Stimulated activated CD4-positive, alpha-beta T cell treated with anti-CD3 and anti-CD28 coated beads, Interleukin-12 subunit alpha, Interleukin-12 subunit beta, amount 100 ng/mL, for 24 hours (primary cell): ENCODE results near the gene EFCAB10.

Experiments
- DNase-seq, 2 experiments: peaks; one replicate each; pipeline ENCODE4 v3.0.0-alpha.2; 2020; ENCODE audit warnings: low read depth in 2 of 2

EFCAB10 gene

GRCh38 chr7:105581066-105581811, at the start of gene EFCAB10:
Gene EFCAB10, minus strand, starts transcription at chr7:105581493. Its CDS starts 30 bp downstream, at chr7:105581463.
- peak in 1 of 2 experiments; percentile 52 for DNase-seq

DNA sequence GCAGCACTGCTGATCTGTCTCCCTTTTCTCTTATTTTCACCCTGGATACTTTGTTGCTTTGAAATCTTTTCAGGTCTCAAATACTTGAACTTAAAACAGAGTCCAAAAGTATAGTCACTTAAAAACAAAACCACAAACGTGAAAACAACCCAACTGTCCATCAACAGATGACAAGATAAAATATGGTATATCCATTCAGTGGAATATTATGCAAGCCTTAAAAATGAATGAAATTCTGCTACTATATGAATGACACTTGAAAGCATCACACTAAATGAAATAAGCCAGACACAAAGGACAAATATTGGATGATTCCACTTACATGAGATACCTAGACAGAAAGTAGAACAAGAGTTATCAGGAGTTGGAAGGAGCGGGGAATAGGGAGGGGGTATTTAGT, 44.7 kb upstream of the EFCAB10 start:
- no peak for DNase-seq

- no peak for DNase-seq
These were observed 42.6 kb upstream of the EFCAB10 start for GRCh38 chr7:105623906-105624305.

DNA sequence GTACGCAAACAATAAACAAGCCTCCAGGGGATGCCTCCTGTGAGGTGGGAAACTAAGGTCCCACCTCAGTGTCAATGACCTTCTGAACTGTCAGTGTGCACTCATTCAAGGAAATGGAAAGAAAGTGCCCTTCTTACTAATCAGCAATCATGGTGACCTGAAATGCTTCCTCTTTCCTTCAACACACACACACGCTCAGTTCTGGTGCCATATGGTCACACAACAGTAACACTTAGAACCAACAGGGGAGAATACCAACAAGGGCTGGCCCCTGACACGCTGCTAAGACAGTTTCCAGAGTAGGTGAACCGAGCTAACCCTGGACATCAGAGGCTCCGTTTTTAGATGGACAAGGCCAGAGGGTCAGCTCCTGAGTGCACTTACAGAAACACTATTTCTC, 42.1 kb upstream of the EFCAB10 start:
- no peak for DNase-seq

DNA sequence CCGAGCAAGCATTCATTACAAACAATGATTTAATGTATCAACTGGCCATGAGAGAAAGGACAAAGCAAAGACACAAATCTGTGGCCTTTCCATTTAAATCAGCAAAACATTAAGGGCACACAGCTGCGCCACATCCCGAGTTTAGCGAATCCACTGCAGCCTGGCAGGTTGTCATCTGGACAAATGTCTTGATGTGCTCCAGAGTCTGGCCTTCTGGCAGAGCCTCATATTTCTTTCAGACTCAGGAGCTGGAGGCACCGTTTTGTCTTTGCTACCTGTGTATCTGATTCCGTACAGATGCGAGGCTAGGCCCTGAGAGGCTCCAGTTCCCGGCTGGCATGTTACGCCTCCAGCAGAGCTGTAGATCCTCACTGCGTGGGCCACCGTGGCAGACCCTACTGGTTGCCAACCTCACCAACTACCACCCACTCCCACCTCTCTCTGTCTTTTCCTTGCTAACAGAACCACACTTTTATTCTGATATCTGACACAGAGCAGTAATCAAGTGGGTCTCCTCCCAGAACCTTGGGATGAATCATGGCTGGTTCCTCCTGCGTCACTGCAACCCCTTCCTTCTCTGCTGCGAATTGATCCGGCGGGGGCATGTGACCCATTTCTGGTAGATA, 40.9 kb upstream of the EFCAB10 start:
- no peak for DNase-seq

DNA sequence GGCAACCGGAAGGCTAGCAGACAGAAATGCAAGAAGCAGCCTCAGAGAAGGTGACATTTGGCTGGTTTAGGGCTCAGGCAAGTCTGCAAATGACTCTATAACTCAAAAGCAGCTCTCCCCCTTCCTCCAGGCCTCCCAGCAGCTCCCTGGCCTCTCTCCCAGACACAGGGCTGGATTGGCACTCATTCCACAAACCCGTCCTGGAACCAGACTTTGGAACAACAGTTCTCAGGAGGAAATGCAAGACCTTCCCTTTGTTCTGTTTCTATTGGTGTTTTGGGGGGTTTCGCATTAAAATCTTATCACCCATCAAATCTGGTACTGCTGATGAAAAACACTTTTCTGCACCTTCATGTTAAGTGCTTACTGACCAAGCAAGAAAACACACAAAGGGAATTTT, 40.3 kb upstream of the EFCAB10 start:
- no peak for DNase-seq

DNA sequence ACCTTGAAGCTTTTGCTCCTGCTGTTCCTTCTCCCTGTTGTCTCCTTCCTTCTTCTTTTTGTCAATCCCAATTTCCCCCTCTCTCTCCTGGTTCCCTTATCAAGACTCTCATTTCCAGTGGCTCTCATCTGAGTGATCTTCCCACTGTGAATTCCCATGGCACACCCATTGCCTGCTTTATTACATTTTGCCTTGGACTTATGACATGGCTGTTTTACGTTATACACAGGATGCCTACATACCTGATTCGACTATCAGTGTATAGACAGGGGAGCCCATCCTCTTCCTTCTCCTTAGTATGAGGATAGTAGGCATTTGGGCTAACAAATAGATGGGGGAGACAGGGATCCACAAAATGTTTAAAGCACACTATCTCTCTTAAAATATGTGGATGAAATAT, 39.9 kb upstream of the EFCAB10 start:
- no peak for DNase-seq

GRCh38 chr7:105619590-105619989, 38.3 kb upstream of the EFCAB10 start:
- no peak for DNase-seq

DNA sequence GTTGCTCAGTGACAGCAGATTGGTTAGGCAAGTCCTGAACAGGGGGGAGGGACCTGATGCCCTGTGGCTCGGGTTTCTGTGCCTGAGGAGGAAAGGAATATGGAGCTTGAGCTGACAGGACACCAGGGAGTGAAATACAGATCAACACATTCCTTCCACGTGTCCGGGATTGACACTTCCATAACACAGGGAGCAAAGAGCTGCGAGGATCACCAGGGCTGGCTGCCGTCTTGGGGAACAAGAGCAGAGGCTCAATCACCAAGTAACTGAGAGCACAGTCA, 36.7 kb upstream of the EFCAB10 start:
- DNase-seq, result no peak

- no peak for DNase-seq
These were observed 36.2 kb upstream of the EFCAB10 start for GRCh38 chr7:105617280-105618015.

- no peak for DNase-seq
These were observed 33.1 kb upstream of the EFCAB10 start for GRCh38 chr7:105614341-105614840.

DNA sequence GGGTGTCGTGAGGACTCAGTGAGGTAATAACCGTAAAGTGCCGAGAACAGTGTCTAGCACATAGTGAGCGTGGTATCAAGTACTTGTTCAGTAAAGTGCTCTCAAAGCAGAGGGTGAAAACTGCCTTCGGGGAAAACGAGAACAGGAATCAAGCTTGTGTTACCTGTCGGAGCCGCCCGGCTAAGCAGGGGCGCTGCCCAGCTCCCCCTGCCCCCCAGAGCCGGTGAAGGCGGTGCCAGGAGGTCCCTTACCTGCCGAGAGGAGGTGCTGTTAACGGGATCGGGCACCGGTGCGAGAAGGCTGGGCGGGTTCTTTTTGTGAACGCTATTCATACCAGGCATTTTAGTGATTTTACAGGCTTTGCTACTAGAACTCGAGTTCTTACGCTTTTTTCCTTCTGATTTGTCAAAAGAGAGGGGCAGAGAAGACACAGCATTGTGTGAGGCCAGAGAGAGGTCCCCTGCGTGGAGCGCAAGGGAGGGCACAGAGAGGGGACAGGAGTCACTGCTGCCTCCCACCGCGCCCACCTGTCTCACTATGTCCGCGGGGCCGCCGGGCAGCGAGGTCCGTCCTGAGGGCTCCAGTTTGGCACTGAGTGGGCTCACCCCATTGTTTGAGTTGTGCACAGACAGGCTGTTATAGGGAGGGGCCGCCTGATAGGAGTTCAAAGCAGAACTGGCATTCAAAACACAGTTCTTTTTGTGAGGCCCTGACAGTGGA, 32.5 kb upstream of the EFCAB10 start:
- no peak for DNase-seq

DNA sequence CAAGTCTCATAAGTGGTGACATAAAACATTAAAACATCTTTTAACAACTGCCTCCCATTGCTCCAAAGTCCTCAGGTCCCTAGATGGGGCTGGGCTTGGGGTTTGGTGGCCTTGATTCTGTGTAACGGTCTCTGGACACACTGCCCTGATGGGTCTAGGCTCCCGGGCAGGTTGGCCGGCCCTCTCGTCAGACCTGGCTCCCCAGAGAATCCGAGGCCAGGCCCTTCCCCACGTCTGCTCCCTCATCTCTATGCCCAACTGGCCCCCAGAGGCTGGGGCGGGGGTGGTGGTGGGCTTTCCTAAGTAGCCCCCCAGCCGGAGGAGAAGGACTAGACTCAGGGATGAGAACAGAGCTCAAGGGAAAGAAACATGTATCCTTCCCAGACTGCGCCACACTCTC, 31.5 kb upstream of the EFCAB10 start:
- DNase-seq, result no peak

GRCh38 chr7:105611856-105612775, 30.8 kb upstream of the EFCAB10 start:
- no peak for DNase-seq

GRCh38 chr7:105610165-105610930, 29.1 kb upstream of the EFCAB10 start:
- DNase-seq, result no peak

- DNase-seq, result no peak
These were observed 21.3 kb upstream of the EFCAB10 start for GRCh38 chr7:105602325-105603305.

GRCh38 chr7:105600720-105601550, 19.6 kb upstream of the EFCAB10 start:
- no peak for DNase-seq

GRCh38 chr7:105599551-105599950, 18.3 kb upstream of the EFCAB10 start:
- DNase-seq, result no peak
